CD4-positive, alpha-beta memory T cell (primary cell): Measurements from ENCODE around the gene RBM23. TPM values are rescaled to one million over a fixed set of nuclear protein-coding genes. Genes with fewer than 3 reads are reported as not detected.

Experiments used
- CTCF ChIA-PET: fragments of 350-600 bp; sonication (Branson Sonifier 250); formaldehyde crosslinking; loops from one replicate; lab custom pipeline; 2021; ENCODE audit warnings: inconsistent platforms; ENCODE audit not compliant: partially characterized antibody; lab: Charles Lee
- POLR2A ChIA-PET: fragments of 350-600 bp; sonication (Branson Sonifier 250); formaldehyde crosslinking; loops from one replicate; lab custom pipeline; 2021; ENCODE audit not compliant: partially characterized antibody; lab: Charles Lee
- DNase-seq, 5 donors: peaks; one replicate each; pipeline versions ENCODE4 v3.0.0 to v3.0.0-alpha.2; 2020 to 2022; ENCODE audit warnings: mixed read lengths in 1 of 5
- H3K27ac ChIP-seq: one replicate; pipeline ENCODE4 v1.7.0; 2013; ENCODE audit warnings: low read depth, low read length
- H3K27me3 ChIP-seq: 2 replicates; pipeline ENCODE4 v1.7.0; 2013; ENCODE audit warnings: mild to moderate bottlenecking, low read length, moderate library complexity; ENCODE audit not compliant: insufficient read depth
- H3K36me3 ChIP-seq: 2 replicates; pipeline ENCODE4 v1.7.0; 2013; ENCODE audit warnings: mild to moderate bottlenecking, low read length, moderate library complexity; ENCODE audit not compliant: insufficient read depth
- H3K4me1 ChIP-seq: 2 replicates; pipeline ENCODE4 v1.7.0; 2013; ENCODE audit warnings: mild to moderate bottlenecking, low read length, moderate library complexity; ENCODE audit not compliant: insufficient read depth
- H3K4me3 ChIP-seq, 2 donors: one replicate each; pipeline ENCODE4 v1.7.0; 2013; ENCODE audit warnings: low read length in 2 of 2, mild to moderate bottlenecking in 1 of 2
- H3K9me3 ChIP-seq, 2 donors: one replicate each; pipeline ENCODE4 v1.7.0; 2013; ENCODE audit warnings: low read length in 2 of 2, control low read depth in 1 of 2; ENCODE audit not compliant: control insufficient read depth in 1 of 2
- H3K27ac Mint-ChIP-seq, 7 donors: one replicate each; pipeline ENCODE4 v1.8.0; 2020 to 2021; ENCODE audit warnings: mixed read lengths in 7 of 7, mild to moderate bottlenecking in 6 of 7, inconsistent platforms in 3 of 7, moderate library complexity in 3 of 7
- H3K27me3 Mint-ChIP-seq, 2 donors: one replicate each; pipeline ENCODE4 v1.8.0; 2020 to 2021; ENCODE audit warnings: mixed read lengths in 2 of 2
- H3K36me3 Mint-ChIP-seq, 2 donors: one replicate each; pipeline ENCODE4 v1.8.0; 2020 to 2021; ENCODE audit warnings: mixed read lengths in 2 of 2, inconsistent platforms in 1 of 2, mild to moderate bottlenecking in 1 of 2
- H3K4me1 Mint-ChIP-seq, 4 donors: one replicate each; pipeline ENCODE4 v1.8.0; 2020 to 2021; ENCODE audit warnings: mixed read lengths in 4 of 4, mild to moderate bottlenecking in 1 of 4
- H3K4me3 Mint-ChIP-seq, 8 donors: one replicate each; pipeline ENCODE4 v1.8.0; 2020 to 2021; ENCODE audit warnings: mixed read lengths in 8 of 8, mild to moderate bottlenecking in 7 of 8, moderate library complexity in 6 of 8, inconsistent platforms in 3 of 8
- H3K9me3 Mint-ChIP-seq, 8 donors: one replicate each; pipeline ENCODE4 v1.8.0; 2020 to 2021; ENCODE audit warnings: mixed read lengths in 8 of 8, mild to moderate bottlenecking in 5 of 8, inconsistent platforms in 3 of 8, moderate library complexity in 1 of 8
- intact Hi-C: fragments of 100-400 bp; cut with micrococcal nuclease; formaldehyde crosslinking; loops from one replicate; pipeline ENCODE4 v1.15.1; 2023
- polyA plus RNA-seq, 2 donors: library from polyadenylated mRNA; unstranded; fragments of 300-500 nt; fragmentation: Illumina TruSeq; gene quantifications; one replicate each; pipeline ENCODE4 v1.2.3, GENCODE V29; 2021
- total RNA-seq, 2 experiments: library from RNA; stranded (reverse); gene quantifications; one replicate each; pipeline ENCODE4 v1.2.3, GENCODE V29; 2021

RBM23 gene
- total and polyA plus RNA-seq, 4 experiments from 2014 or later, result 57.1 to 123 (median 88.6) TPM

DNA sequence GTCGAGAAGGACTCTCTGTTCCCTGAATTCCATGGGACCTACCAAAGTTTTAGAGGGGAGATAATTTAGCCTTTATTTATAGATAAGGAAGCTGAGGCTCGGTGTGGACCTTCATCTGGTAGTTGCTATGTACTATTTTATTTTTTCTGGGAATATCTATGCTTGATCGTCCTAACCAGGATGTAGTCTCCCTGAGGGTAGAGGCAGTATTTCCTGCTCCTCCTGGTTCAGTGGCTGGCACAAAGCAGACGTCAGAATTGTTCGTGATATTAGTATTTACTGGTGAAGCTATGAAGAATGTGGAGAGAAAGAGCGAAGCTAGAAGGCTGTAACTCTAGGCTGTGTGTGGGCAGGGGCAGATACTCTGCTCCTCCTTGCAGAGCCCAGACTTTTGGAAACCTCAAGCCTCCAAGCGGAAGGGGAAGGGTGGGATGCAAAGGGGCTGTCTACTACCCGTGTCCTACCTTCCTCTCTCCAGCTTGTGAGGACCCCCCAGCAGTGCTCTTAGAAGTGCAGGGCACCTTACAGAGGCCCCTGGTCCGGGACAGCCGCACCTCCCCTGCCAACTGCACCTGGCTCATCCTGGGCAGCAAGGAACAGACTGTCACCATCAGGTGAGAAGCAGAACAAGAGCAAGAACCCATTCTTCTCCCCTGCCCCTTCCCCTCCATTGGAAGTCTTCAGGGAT is 46.0 kb downstream of the RBM23 start:
- H3K4me1 Mint-ChIP-seq, result peaks cover 17 to 53% (median 33%) of the 10 kb centered on the region in 4 donors
- DNase-seq, result peak in 1 of 5 donors; percentile 3
- POLR2A ChIA-PET, result interaction anchor here (0.6 to 9.1 kb wide), 19 partner anchors 9 to 339 kb away, joined by 3 to 208 read pairs (median 6); partner anchors contain the start of genes ACIN1, C14orf119, HAUS4 and MRPL52

GRCh38 chr14:22872033-22872832 is 46.7 kb downstream of the RBM23 start:
- H3K27ac ChIP-seq, result peak overlapping the region; percentile 79
- DNase-seq, result peak; percentile 66 to 78 (median 73)
- H3K36me3 ChIP-seq, result peaks cover 35% of the 10 kb centered on the region
- CTCF ChIA-PET, result interaction anchor here (0.5 to 6.8 kb wide), 23 partner anchors 11 to 887 kb away, joined by 3 to 191 read pairs (median 4); partner anchors contain the start of genes OXA1L, PRMT5, RBM23 and REM2
- Mint-ChIP-seq H3K4me1 (peaks cover 17 to 46% (median 33%) of the 10 kb centered on the region in 4 donors), H3K4me3 (peak overlapping the region; percentile 88 to 98 (median 97)), H3K36me3 (peaks cover 19 to 37% of the 10 kb centered on the region in 2 donors), H3K27me3 (no peaks in the 10 kb centered on the region), H3K27ac (peak overlapping the region; percentile 72 to 100 (median 89)), H3K9me3 (no peaks in the 10 kb centered on the region)
- H3K4me3 ChIP-seq, result peak overlapping the region; percentile 24 to 55
- POLR2A ChIA-PET, result interaction anchor here (0.6 to 9.1 kb wide), 26 partner anchors 8 to 348 kb away, joined by 3 to 208 read pairs (median 7); partner anchors contain the start of genes ACIN1, C14orf119, HAUS4 and MRPL52
- H3K27me3 ChIP-seq, result no peaks in the 10 kb centered on the region
- intact Hi-C loops, result loop anchor here (1.0 to 5.0 kb wide), 6 partner anchors 14 to 300 kb away; partner anchors contain the start of genes AJUBA and DAD1
- no peaks in the 10 kb centered on the region for H3K9me3 ChIP-seq
- peaks cover 48% of the 10 kb centered on the region for H3K4me1 ChIP-seq

More for the DNA sequence above, 46.0 kb downstream of the RBM23 start:
- H3K9me3 ChIP-seq, result no peaks in the 10 kb centered on the region
- CTCF ChIA-PET, result interaction anchor here (0.7 to 6.8 kb wide), 21 partner anchors 12 to 316 kb away, joined by 3 to 191 read pairs (median 5); partner anchors contain the start of genes HAUS4, PRMT5, RBM23 and REM2
- Mint-ChIP-seq H3K4me3 (peak overlapping the region; percentile 84 to 98 (median 92)), H3K36me3 (peaks cover 25 to 43% of the 10 kb centered on the region in 2 donors), H3K27me3 (no peaks in the 10 kb centered on the region), H3K27ac (peak overlapping the region; percentile 72 to 98 (median 89)), H3K9me3 (no peaks in the 10 kb centered on the region)
- H3K4me3 ChIP-seq, result peak overlapping the region; percentile 13 to 55
- no peaks in the 10 kb centered on the region for H3K27me3 ChIP-seq
- H3K4me1 ChIP-seq, result peaks cover 48% of the 10 kb centered on the region
- H3K36me3 ChIP-seq, result peaks cover 42% of the 10 kb centered on the region
- intact Hi-C loops, result loop anchor here (1.0 to 5.0 kb wide), 6 partner anchors 15 to 301 kb away; partner anchors contain the start of genes AJUBA and DAD1
- H3K27ac ChIP-seq, result peak overlapping the region; percentile 79

GRCh38 chr14:22871224-22872032 is 47.5 kb downstream of the RBM23 start, which contains the start of gene LRP10:
Gene LRP10 (plus strand): TSS chr14:22871740. CDS start chr14:22872304, 564 bp downstream.
- Mint-ChIP-seq H3K27me3 (no peaks in the 10 kb centered on the region), H3K4me1 (peaks cover 20 to 51% (median 34%) of the 10 kb centered on the region in 4 donors), H3K36me3 (peaks cover 19 to 30% of the 10 kb centered on the region in 2 donors), H3K4me3 (peak within 1 kb of the TSS; percentile 94 to 98 (median 98)), H3K27ac (peak within 1 kb of the TSS; percentile 89 to 100 (median 99)), H3K9me3 (no peaks in the 10 kb centered on the region)
- Histone ChIP-seq H3K9me3 (no peaks in the 10 kb centered on the region), H3K4me3 (peak within 1 kb of the TSS; percentile 24 to 55), H3K4me1 (peaks cover 48% of the 10 kb centered on the region), H3K27ac (peak within 1 kb of the TSS; percentile 79), H3K36me3 (peaks cover 27% of the 10 kb centered on the region), H3K27me3 (no peaks in the 10 kb centered on the region)
- POLR2A ChIA-PET, result interaction anchor here (0.8 to 9.1 kb wide), 29 partner anchors 10 to 1275 kb away, joined by 3 to 208 read pairs (median 8); partner anchors contain the start of genes ACIN1, C14orf119, DAD1 and HAUS4
- intact Hi-C loops, result loop anchor here (1.0 to 5.0 kb wide), 12 partner anchors 13 to 299 kb away; partner anchors contain the start of genes ACIN1, AJUBA, C14orf119 and DAD1
- peak; percentile 71 to 86 (median 77) for DNase-seq
- CTCF ChIA-PET, result interaction anchor here (0.5 to 6.8 kb wide), 24 partner anchors 11 to 886 kb away, joined by 3 to 191 read pairs (median 4); partner anchors contain the start of genes OXA1L, PRMT5, RBM23 and REM2

DNA sequence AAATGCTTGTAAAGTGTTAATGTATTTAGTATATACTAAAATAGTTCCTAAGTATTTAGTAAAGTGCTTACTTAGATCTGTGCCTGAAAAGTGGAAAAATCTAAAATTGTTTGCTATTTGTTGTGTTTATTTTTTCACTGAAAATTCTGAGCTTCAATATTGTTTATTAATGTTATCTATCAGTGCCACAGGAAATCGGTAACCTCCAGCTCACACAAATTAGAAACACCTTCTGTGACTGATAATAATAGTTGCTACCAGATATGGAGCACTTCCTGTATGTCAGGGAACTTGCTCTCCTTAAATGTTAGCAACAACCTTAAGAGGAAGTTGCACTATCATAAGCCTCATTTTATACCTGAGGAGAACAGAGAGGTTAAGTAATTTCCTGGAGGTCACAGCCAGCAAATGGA is 48.1 kb downstream of the RBM23 start:
- Mint-ChIP-seq H3K4me1 (peaks cover 18 to 51% (median 32%) of the 10 kb centered on the region in 4 donors), H3K36me3 (peaks cover 14 to 24% of the 10 kb centered on the region in 2 donors), H3K9me3 (no peaks in the 10 kb centered on the region), H3K27me3 (no peaks in the 10 kb centered on the region), H3K27ac (peak overlapping the region; percentile 84 to 100 (median 99)), H3K4me3 (peak overlapping the region; percentile 94 to 98 (median 98))
- POLR2A ChIA-PET, result interaction anchor here (0.8 to 9.1 kb wide), 24 partner anchors 9 to 1276 kb away, joined by 3 to 208 read pairs (median 12); partner anchors contain the start of genes DAD1, HAUS4, MRPL52 and OXA1L
- H3K4me1 ChIP-seq, result peaks cover 44% of the 10 kb centered on the region
- CTCF ChIA-PET, result interaction anchor here (0.6 to 6.8 kb wide), 15 partner anchors 10 to 301 kb away, joined by 3 to 191 read pairs (median 5); partner anchors contain the start of genes PRMT5, RBM23 and REM2
- DNase-seq, result peak in 1 of 5 donors; percentile 78
- peaks cover 21% of the 10 kb centered on the region for H3K36me3 ChIP-seq
- no peaks in the 10 kb centered on the region for H3K9me3 ChIP-seq
- peak overlapping the region; percentile 14 to 55 for H3K4me3 ChIP-seq
- no peaks in the 10 kb centered on the region for H3K27me3 ChIP-seq
- intact Hi-C loops, result loop anchor here (1.0 to 5.0 kb wide), 9 partner anchors 16 to 299 kb away; partner anchors contain the start of genes ACIN1, AJUBA, C14orf119 and DAD1
- H3K27ac ChIP-seq, result peak overlapping the region; percentile 79

GRCh38 chr14:22866874-22867273 is 52.1 kb downstream of the RBM23 start:
- Histone ChIP-seq H3K9me3 (no peaks in the 10 kb centered on the region), H3K36me3 (no peaks in the 10 kb centered on the region), H3K27ac (no peak overlapping the region), H3K4me1 (peaks cover 21% of the 10 kb centered on the region), H3K4me3 (no peak overlapping the region), H3K27me3 (no peaks in the 10 kb centered on the region)
- no peak for DNase-seq
- H3K9me3 Mint-ChIP-seq, result no peaks in the 10 kb centered on the region
- H3K27ac Mint-ChIP-seq, result peak overlapping the region in 3 of 7 donors; percentile 80 to 87 (median 82)
- peaks cover 0 to 3% of the 10 kb centered on the region in 2 donors for H3K36me3 Mint-ChIP-seq
- intact Hi-C loops, result no loop called here
- no peaks in the 10 kb centered on the region for H3K27me3 Mint-ChIP-seq
- H3K4me3 Mint-ChIP-seq, result no peak overlapping the region
- ChIA-PET POLR2A (interaction anchor here (0.8 kb wide), 1 partner anchor 16 kb away, joined by 4 read pairs; the partner anchor contains the start of gene REM2), CTCF (interaction anchor here (1.1 to 19.6 kb wide), 5 partner anchors 13 to 310 kb away, joined by 3 to 403 read pairs (median 7); partner anchors contain the start of gene MRPL52)
- peaks cover 11 to 35% (median 19%) of the 10 kb centered on the region in 4 donors for H3K4me1 Mint-ChIP-seq
